Esophagus muscularis mucosa (tissue), 4 donors: ENCODE data around the gene TIGAR. TPM values are rescaled to one million over a fixed set of nuclear protein-coding genes. Genes with fewer than 3 reads are reported as not detected.

Experiments
- DNase-seq: peaks from one replicate; pipeline ENCODE4 v3.0.0-alpha.2; 2017; ENCODE audit errors: extremely low spot score
- H3K27ac ChIP-seq, 4 donors: fragments of 200-600 bp; sonication (generic); replicated peaks in 1 of 4; 1 replicate in 3 of 4; 2 replicates in 1 of 4; pipeline ENCODE4 v1.5.1; 2016 to 2019; ENCODE audit warnings: mild to moderate bottlenecking in 1 of 4
- H3K27me3 ChIP-seq, 4 donors: fragments of 200-600 bp; sonication (generic); one replicate each; pipeline versions ENCODE4 v1.5.1 to v1.6.0; 2016 to 2019
- H3K36me3 ChIP-seq, 4 donors: fragments of 200-600 bp; sonication (generic); one replicate each; pipeline ENCODE4 v1.5.1; 2016 to 2019
- H3K4me1 ChIP-seq, 4 donors: fragments of 200-600 bp; sonication (generic); one replicate each; pipeline ENCODE4 v1.5.1; 2016 to 2019
- H3K4me3 ChIP-seq, 4 donors: fragments of 200-600 bp; sonication (generic); 1 replicate in 2 of 4; 2 replicates in 2 of 4; pipeline ENCODE4 v1.5.1; 2016 to 2019; ENCODE audit warnings: mild to moderate bottlenecking in 4 of 4, moderate library complexity in 1 of 4
- H3K9me3 ChIP-seq, 4 donors: fragments of 200-600 bp; sonication (generic); 1 replicate in 3 of 4; 2 replicates in 1 of 4; pipeline ENCODE4 v1.5.1; 2016 to 2019
- EP300 ChIP-seq: sonication (generic); formaldehyde crosslinking; IDR thresholded peaks from one replicate; pipeline ENCODE4 v1.6.1; 2017; ENCODE audit warnings: antibody characterized with exemption
- POLR2A ChIP-seq: fragments of 450-650 bp; IDR thresholded peaks from one replicate; pipeline ENCODE4 v1.6.1; 2017; ENCODE audit warnings: antibody characterized with exemption, moderate library complexity, mild to moderate bottlenecking, low read depth
- POLR2AphosphoS5 ChIP-seq, 2 donors: sonication (generic); formaldehyde crosslinking; IDR thresholded peaks; one replicate each; pipeline ENCODE4 v1.6.1; 2017; ENCODE audit warnings: antibody characterized with exemption in 2 of 2
- WGBS: methylation state at CpG from one replicate; pipeline ENCODE4 v1.1.5; 2018; 5-methylcytosine and 5-hydroxymethylcytosine counted together
- intact Hi-C: fragments of 100-400 bp; cut with DNase I; formaldehyde crosslinking; loops from one replicate; pipeline ENCODE4 v1.15.1; 2023
- total RNA-seq, 4 donors: library from RNA; depleted of rRNA; stranded (reverse); fragments of >200 nt; gene quantifications; one replicate each; pipeline versions ENCODE4 v1.1.0 to v1.2.1, GENCODE V29; 2016
- TF ChIP-seq, protein P1 (sequence below), 3 experiments: fragments of 200-600 bp in 2 of 3; fragments of 450-650 bp in 1 of 3; sonication (generic) in 2 of 3; IDR thresholded peaks; one replicate each; pipeline ENCODE4 v1.5.1; 2017 to 2019; ENCODE audit warnings: antibody characterized with exemption in 3 of 3, mild to moderate bottlenecking in 2 of 3, moderate library complexity in 1 of 3

Gene TIGAR
- total RNA-seq, 4 donors from 2014 or later, result 6.6 to 7.6 (median 7.4) TPM

DNA sequence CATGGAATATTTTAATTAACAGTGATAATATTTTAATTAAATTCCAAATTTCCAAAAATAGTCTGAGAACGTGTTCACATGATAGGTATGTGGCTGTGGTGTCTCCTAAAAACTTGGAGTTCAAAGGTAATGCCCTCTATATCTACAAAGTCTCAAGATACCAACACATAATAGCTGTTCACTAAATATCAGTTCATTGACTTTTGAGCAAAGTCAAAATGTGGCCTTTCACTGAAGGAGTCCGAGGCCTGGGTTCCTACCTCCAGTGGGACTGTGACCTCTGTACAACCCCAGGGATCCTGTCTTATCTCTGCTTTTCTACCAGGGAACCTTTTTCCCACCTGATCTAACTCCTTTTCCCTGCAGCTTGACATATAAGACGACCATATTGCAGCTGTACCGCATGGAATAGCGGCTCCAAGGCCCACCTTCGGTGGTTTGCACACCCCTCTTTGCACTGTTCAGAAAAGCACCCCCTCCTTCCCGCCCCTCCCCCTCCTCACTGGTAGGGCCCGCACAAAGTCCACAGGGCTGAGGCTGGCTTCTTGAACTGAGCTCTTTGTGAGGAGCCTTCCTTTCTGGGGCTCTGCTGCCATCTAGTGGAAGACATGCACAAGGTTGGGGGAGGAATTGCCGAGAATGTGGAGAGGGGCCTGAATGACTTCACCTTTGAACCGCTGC lies 44.3 kb upstream of the TIGAR start:
- Histone ChIP-seq H3K27me3 (peaks cover 0 to 4% (median 0%) of the 10 kb centered on the region in 4 donors), H3K27ac (peak overlapping the region; percentile 93 to 98 (median 97)), H3K4me1 (peaks cover 62 to 76% (median 74%) of the 10 kb centered on the region in 4 donors), H3K4me3 (peak overlapping the region; percentile 71 to 98 (median 76)), H3K9me3 (no peaks in the 10 kb centered on the region), H3K36me3 (peaks cover 0 to 42% (median 33%) of the 10 kb centered on the region in 4 donors)
- DNase-seq, result peak; percentile 95
- intact Hi-C loops, result loop anchor here (1.0 to 5.0 kb wide), 4 partner anchors 169 to 404 kb away; partner anchors contain the start of gene PARP11
- 4% methylated on average over 10 of the region's 10 CpGs for WGBS
- TF ChIP-seq, protein P1, sequence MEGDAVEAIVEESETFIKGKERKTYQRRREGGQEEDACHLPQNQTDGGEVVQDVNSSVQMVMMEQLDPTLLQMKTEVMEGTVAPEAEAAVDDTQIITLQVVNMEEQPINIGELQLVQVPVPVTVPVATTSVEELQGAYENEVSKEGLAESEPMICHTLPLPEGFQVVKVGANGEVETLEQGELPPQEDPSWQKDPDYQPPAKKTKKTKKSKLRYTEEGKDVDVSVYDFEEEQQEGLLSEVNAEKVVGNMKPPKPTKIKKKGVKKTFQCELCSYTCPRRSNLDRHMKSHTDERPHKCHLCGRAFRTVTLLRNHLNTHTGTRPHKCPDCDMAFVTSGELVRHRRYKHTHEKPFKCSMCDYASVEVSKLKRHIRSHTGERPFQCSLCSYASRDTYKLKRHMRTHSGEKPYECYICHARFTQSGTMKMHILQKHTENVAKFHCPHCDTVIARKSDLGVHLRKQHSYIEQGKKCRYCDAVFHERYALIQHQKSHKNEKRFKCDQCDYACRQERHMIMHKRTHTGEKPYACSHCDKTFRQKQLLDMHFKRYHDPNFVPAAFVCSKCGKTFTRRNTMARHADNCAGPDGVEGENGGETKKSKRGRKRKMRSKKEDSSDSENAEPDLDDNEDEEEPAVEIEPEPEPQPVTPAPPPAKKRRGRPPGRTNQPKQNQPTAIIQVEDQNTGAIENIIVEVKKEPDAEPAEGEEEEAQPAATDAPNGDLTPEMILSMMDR (IDR thresholded peaks at IDR 0.05), result peak; percentile 94 to 96 (median 94)
- TF ChIP-seq POLR2AphosphoS5 (IDR thresholded peaks at IDR 0.05) (peak; percentile 60 to 76), EP300 (no peak)

DNA sequence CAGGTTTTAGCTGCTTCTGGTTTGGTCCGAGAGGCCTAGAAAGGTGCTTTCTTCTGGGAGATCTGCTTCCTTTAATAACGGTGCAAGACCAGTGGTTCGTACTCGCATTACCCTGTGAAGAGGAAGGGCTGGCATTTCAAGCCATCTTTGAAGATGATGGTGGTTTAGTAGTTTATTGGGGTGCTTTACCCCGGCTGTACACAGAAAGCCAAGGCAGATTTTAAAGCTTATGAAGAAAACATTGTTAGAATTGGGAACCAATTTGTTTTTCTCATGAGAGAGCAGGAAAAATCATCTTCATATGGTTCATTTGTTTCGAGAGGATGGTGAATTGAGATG lies 43.8 kb upstream of the TIGAR start:
- peaks cover 0 to 4% (median 0%) of the 10 kb centered on the region in 4 donors for H3K27me3 ChIP-seq
- H3K36me3 ChIP-seq, result peaks cover 0 to 47% (median 38%) of the 10 kb centered on the region in 4 donors
- H3K9me3 ChIP-seq, result no peaks in the 10 kb centered on the region
- peak overlapping the region; percentile 49 to 98 (median 95) for H3K27ac ChIP-seq
- TF ChIP-seq, protein P1 (IDR thresholded peaks at IDR 0.05), result peak in 2 of 3 experiments; percentile 2 to 12
- no peak for TF ChIP-seq POLR2A
- intact Hi-C loops, result loop anchor here (1.0 to 5.0 kb wide), 4 partner anchors 170 to 405 kb away; partner anchors contain the start of gene PARP11
- DNase-seq, result no peak
- peaks cover 65 to 78% (median 77%) of the 10 kb centered on the region in 4 donors for H3K4me1 ChIP-seq
- H3K4me3 ChIP-seq, result peak overlapping the region in 2 of 4 donors; percentile 29 to 71
- WGBS, result 27% methylated on average over 6 of the region's 6 CpGs

DNA sequence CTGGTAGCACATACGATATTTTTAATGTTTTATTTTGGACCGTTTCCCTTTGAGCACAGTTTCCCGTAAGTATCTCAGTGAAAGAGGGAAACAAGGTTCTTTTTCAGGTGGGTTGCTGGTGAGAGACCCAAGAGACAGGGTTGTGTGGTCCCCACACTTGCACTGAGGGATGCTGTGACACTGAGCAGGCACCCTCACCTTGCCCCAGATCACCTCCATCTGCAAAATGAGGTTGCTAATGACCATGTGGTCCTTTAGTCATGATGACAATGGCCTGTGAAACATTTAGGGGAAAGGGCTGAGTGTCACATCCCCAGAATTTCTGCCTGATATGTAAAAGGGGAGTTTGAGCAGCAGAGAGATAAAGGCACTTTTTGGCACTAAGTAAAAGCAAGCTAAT lies 43.2 kb upstream of the TIGAR start:
- Histone ChIP-seq H3K4me1 (peaks cover 64 to 78% (median 77%) of the 10 kb centered on the region in 4 donors), H3K9me3 (no peaks in the 10 kb centered on the region), H3K27me3 (peaks cover 0 to 4% (median 0%) of the 10 kb centered on the region in 4 donors), H3K27ac (peak overlapping the region in 2 of 4 donors; percentile 93 to 98), H3K4me3 (no peak overlapping the region), H3K36me3 (peaks cover 0 to 54% (median 45%) of the 10 kb centered on the region in 4 donors)
- no peak for TF ChIP-seq POLR2A
- no peak for TF ChIP-seq EP300
- TF ChIP-seq, protein P1 (IDR thresholded peaks at IDR 0.05), result no peak
- DNase-seq, result peak; percentile 53
- WGBS, result 72% methylated on average over 3 of the region's 3 CpGs
- intact Hi-C loops, result loop anchor here (1.0 to 5.0 kb wide), 5 partner anchors 171 to 406 kb away; partner anchors contain the start of gene PARP11

DNA sequence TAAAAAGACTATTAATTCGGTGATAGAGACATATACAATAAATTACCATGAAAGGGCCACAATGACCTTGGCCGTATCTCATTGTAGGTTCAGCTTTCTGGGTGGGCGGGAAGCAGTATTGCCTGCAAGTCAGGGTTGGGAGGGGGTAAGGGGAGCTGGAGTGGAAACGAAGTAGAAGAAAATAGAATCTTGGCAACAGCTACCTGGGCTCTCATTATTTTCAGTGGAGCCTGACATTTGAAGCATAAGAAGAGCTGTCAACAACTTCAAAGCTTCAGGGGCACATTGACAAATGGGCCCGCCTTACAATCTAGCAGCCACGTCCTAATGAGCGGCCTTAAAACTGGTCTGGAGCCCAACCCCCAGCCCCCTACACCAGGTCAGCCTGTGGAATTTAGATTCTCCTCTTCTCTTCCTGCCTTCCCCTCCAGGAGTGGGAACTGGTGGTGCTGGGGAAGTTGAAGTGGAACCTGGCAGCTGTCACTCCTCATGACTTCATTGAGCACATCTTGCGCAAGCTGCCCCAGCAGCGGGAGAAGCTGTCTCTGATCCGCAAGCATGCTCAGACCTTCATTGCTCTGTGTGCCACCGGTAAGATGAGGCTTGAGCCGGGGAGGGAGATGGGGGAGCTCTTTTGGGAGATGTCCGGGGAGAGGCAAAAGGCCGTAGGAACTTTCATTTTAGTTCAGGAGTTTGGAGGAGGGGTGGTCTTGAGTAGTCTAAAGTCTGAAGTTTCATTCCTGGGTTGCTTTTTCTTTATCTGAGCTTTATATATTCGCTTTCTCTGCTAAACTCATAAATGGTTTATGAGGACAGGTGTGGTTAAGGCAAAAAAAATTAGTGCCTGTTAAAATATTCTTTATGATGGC lies 42.5 kb upstream of the TIGAR start:
- Histone ChIP-seq H3K4me3 (no peak overlapping the region), H3K9me3 (no peaks in the 10 kb centered on the region), H3K27me3 (peaks cover 0 to 3% (median 0%) of the 10 kb centered on the region in 4 donors), H3K27ac (peak overlapping the region; percentile 26 to 98 (median 66)), H3K36me3 (peaks cover under 1 to 61% (median 52%) of the 10 kb centered on the region in 4 donors), H3K4me1 (peaks cover 64 to 79% (median 78%) of the 10 kb centered on the region in 4 donors)
- WGBS, result 38% methylated on average over 15 of the region's 15 CpGs
- intact Hi-C loops, result loop anchor here (2.0 to 5.0 kb wide), 2 partner anchors 282 to 406 kb away; partner anchors contain the start of gene PARP11
- no peak for TF ChIP-seq EP300
- peak in 1 of 2 donors; percentile 21 for TF ChIP-seq POLR2AphosphoS5 (IDR thresholded peaks at IDR 0.05)
- DNase-seq, result peak; percentile 92
